Suprapubic skin (tissue), 3 donors: ENCODE measurements around the gene CRYBG1.

Experiments used
- CTCF ChIP-seq, 2 donors: fragments of 200-600 bp in 1 of 2; fragments of 450-650 bp in 1 of 2; sonication (generic) in 1 of 2; IDR thresholded peaks; one replicate each; pipeline ENCODE4 v1.5.1; 2016 to 2019; ENCODE audit warnings: antibody characterized with exemption in 2 of 2, mild to moderate bottlenecking in 1 of 2, moderate library complexity in 1 of 2
- POLR2A ChIP-seq, 2 donors: fragments of 450-650 bp; IDR thresholded peaks; one replicate each; pipeline ENCODE4 v1.6.1; 2017; ENCODE audit warnings: antibody characterized with exemption in 2 of 2, mild to moderate bottlenecking in 2 of 2, moderate library complexity in 2 of 2

GRCh38 chr6:106619223-106619622, 258.7 kb downstream of the CRYBG1 start:
- TF ChIP-seq CTCF (IDR thresholded peaks at IDR 0.05) (no peak), POLR2A (IDR thresholded peaks at IDR 0.05) (no peak)
